Measurements from ENCODE around the gene SEPTIN11.
"Not testable (repeated sequence)": the region's sequence is repeated elsewhere in the genome, so short reads cannot be mapped to it uniquely, and the experiment has no call there.

The SEPTIN11 gene

GRCh38 chr4:76952656-76953582, 3.4 kb downstream of the SEPTIN11 start:
- DNase-seq: no peak

GRCh38 chr4:76953956-76954355, 4.4 kb downstream of the SEPTIN11 start:
- no peak for DNase-seq

DNA sequence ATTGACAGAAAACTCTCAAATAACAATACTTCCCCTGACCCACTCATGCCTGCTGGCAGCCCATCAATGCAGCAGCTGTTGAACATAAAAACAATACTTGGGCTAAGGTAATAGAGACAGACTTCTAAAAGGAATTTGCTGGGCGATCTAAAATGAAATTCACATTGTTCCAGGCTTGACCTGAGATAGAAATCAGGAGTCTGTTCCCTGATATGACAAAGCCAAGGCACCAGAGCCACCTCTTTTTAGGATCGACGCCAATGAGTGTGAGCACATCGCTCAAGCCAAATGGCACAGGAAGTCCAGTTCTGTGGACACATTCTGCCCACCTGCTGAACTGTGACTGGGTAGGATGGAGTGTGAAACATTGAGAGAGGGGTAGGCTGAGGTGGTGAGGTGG, 4.9 kb downstream of the SEPTIN11 start:
- DNase-seq: no peak

DNA sequence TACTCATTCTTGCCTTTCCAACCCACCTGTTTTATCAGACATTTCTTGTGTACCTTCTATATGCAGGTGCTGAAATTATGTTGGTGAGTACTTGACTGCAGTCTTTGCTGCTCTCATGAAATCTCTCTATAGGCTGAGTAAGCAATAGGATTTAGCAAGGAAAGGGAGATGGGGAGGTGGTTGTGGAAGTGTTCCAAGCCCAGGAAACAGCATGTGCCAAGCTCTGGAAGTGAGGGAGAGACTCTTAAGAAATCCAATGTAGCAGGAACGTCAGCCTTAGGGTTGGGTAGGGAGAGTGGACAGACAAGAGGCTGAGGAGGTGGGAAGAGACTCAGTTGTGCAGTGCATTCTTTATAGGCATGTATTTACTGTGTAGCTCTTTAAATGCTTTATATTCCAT, 5.6 kb downstream of the SEPTIN11 start:
- no peak for DNase-seq

DNA sequence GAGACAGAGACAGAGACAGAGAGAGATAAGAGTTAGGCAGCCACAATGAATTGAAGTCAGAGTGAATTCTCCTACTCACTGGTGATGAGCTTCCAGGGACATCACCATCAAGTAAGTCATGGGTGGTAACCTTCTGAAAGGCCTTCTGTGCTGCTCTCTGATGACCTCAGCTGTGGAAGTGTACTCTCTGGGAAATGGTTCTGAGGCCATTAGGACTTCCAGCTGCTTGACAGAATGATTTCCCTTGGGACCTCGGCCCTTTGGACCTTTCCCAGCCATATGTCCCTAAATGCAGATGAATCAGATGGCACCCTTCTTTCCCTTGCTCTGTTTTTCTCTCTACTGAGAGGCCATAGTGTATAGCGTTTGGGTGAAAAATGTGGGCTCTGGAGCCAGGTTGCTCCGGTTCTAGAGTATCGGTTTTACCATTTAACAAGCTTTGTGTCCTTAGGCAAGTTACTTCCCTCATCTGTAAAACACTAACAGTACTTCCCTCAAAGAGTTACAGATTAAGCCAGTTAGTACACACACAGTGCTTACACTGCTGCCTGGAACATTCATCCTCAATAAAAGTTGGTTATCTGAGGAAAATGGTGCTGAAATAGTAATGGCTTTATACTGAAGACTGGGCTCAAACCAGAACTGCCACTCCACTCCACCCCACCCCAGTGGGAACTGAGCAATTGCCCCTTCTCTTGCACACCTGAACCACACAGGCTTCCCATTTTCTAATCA, 7.6 kb downstream of the SEPTIN11 start:
- no peak for DNase-seq

- DNase-seq: no peak
These were observed 9.3 kb downstream of the SEPTIN11 start for GRCh38 chr4:76958891-76959290.

- DNase-seq: no peak
These were observed 10.5 kb downstream of the SEPTIN11 start for GRCh38 chr4:76960014-76960413.

GRCh38 chr4:76962406-76963130, 13.0 kb downstream of the SEPTIN11 start:
- DNase-seq: no peak

GRCh38 chr4:76963131-76963750, 13.7 kb downstream of the SEPTIN11 start:
- DNase-seq: no peak

DNA sequence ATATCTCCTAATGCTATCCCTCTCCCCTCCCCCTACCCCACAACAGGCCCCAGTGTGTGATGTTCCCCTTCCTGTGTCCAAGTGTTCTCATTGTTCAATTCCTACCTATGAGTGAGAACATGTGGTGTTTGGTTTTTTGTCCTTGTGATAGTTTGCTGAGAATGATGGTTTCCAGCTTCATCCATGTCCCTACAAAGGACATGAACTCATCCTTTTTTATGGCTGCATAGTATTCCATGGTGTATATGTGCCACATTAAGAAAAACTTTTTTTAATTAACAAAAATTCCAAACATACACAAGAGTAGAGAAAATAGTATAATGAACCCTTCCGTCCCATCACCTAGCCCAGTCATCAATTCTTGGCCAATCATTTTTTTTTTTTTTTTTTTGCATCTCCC, 14.4 kb downstream of the SEPTIN11 start:
- not testable (repeated sequence) for DNase-seq

DNA sequence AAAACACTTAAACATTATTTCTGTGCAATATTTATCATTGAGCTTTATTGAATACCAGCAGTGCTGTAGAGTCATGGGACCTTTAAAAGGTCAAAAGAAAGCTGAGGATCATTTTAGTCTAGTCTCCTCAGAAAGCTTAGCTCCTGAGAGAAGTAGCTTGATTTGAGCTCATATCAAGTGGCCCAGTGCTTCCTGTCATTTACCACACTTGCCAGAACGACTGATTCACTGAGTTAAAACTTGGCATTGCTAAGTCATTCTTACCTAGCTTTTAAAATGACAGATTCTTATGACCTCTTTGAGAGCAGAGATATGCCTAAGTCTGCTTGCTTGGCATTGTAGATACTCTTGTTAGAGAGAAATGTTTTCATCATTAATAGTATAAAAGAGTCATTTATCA, 15.2 kb downstream of the SEPTIN11 start:
- no peak for DNase-seq

GRCh38 chr4:76965866-76966579, 16.5 kb downstream of the SEPTIN11 start:
- DNase-seq: no peak

DNA sequence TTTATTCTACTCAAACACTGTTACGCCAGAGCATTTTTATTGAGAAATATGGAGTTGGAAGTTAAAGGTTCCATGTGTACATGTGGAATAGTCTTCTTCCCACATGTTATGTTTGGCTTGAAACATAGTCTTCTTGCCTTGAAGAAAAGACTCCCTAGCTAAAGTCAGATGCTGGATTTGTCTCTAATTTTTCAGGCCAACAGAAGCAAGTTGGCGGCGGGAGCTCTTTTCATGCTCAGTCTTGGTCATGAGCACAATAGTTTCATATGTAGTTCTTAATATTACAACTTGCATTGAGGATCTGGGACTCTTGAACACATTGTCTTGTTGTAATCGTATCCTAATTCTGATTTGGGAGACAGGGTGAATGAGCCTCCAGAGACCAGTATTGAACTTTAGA, 19.4 kb downstream of the SEPTIN11 start:
- no peak for DNase-seq

GRCh38 chr4:76969495-76969894, 19.9 kb downstream of the SEPTIN11 start:
- no peak for DNase-seq

DNA sequence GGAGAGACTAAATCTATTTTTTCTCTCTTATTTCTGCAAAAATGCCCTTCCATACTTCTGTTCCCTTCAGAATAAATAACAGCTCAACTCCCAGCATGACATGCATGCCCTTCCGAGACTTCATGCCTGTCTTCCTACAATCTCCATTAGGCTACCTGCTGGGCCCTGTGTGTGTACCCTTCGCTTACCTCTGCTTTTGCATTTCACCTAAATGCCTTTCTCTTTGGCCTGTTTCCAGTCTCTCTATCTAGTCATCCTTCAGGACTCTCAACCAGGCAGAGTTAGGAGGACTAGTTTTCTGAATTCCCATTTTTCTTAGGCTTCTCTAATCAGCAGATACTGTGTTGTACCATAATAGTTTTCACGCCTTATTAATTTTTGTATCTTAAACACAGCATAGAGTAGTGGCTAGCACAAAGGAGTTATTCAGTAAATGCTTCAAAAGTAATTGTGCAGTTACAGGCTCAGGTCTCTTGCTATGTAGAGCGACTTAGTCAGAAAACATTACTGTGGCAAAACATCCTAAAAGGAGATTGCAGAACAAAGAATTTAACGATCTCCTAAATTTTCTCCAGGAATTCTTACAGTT, 20.5 kb downstream of the SEPTIN11 start:
- no peak for DNase-seq

DNA sequence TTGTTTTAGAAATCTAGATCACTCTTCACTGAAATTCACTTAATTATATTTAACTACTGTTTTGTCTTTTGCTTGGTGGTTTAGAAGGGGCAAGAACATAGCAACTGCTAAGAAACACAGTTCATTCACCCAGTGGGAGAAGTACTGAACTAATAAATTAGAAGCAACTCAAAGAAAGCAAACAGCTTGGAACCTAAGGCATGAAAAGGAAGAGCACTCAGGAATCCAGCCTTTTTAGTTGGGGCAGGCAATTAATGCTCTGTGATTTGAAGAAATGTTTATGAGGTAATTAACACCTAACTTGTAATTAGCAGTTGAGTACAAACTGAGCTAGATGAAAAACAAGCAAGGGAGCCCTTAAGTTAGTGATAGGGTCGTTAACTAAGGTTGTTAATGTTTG, 22.8 kb downstream of the SEPTIN11 start:
- no peak for DNase-seq

DNA sequence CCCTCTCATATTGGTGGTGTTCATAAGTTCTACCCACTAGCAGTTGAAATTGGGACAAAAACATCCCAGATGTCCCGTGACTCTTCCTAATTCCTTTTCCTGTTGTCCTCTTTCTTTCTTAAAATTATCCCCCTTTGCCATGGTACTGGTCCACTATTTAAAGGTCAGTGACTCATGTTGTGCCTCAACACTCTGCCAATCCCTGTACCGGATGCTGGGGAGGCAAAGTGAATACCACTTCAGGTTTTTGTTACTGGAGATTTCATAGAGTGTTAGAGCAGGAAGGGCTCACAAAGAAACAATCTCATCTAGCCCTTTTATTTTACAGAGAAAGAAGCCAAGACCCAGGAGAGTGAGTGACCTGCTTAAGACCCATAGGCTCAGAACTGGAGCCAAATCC, 24.6 kb downstream of the SEPTIN11 start:
- DNase-seq: no peak

GRCh38 chr4:76977113-76977512, 27.6 kb downstream of the SEPTIN11 start:
- no peak for DNase-seq

DNA sequence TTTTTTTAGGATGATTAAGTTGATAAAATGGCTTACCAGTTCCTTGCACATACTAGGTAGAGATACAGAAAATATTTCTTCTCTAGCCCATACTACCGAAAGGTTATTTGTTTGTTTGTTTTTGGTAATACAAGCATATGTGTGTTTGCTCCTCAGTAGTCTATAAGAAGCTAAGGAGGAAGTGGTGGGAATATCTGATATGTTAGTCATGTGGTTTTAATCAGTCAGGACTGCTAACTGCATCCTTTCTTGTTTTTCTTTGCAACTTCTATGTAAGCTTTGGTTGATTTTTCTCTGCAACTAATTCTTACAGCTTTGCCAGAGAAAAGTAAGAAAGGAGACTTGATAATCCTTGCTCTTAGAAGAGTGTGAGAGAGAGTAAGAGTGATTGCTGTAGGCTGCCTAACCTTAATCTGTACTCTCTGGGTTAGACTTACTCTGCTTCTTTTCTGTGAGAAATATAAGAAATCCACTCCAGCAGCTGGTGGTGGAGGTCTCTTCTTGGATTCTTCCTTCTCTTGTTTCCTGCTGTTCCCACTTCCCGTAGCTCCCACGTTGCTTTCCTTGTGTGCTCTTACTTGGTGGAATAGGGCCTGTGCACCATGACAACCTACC, 28.3 kb downstream of the SEPTIN11 start:
- no peak for DNase-seq

DNA sequence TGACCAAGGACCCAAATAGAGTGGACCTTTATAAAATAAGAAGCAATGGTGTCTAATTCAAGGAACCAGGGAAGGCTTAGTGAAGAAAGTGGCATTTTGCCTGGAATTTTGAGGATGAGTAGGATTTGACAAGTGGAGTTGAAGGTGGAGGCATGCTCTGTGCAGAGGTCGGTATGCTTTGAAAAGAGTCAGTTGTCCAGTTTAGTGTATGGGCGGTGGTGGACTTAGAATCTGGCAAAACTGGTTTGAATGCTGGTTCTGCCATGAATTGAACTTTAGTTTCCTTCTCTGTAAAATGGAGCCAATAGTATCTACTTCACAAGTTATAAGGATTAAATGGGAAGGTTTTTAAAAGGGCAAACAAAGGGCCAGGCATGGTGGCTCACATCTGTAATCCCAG, 29.7 kb downstream of the SEPTIN11 start:
- DNase-seq: no peak

DNA sequence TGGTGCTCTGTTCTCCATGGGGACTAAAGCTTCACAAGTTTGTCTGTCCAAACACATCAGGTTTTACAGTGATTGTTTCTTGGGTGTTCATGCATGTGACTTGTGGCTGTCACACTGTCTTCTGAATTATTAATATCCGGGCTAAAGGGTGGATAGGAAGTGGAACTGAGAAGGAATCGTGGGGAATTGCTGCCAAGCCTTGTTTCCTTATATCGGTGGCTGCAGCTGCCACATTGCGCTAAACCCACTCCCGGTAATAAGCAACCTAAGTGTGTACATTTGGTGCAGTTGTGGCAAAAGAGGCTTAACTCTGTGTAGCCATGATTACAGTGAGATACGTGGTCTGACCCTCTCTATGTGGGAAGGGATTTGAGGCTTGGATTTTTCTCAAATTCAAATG, 30.7 kb downstream of the SEPTIN11 start:
- no peak for DNase-seq
